MG63 (cell line): ENCODE results near the gene PYROXD2. TPM values are rescaled to one million over a fixed set of nuclear protein-coding genes. Genes with fewer than 3 reads are reported as not detected.
"Not testable (repeated sequence)": the region's sequence is repeated elsewhere in the genome, so short reads cannot be mapped to it uniquely, and the experiment has no call there.

Experiments
- DNase-seq: peaks from one replicate; pipeline ENCODE4 v3.0.0-alpha.2; 2020
- H3K27me3 ChIP-seq: fragments of 250-450 bp; sonication (Bioruptor Pico); 2 replicates; pipeline ENCODE4 v1.5.1; 2020; ENCODE audit warnings: mild to moderate bottlenecking, moderate library complexity
- H3K36me3 ChIP-seq: fragments of 250-450 bp; sonication (Bioruptor Pico); 2 replicates; pipeline ENCODE4 v1.5.1; 2020; ENCODE audit warnings: mild to moderate bottlenecking, moderate library complexity
- H3K4me3 ChIP-seq: fragments of 250-450 bp; sonication (Bioruptor Pico); 2 replicates; pipeline ENCODE4 v1.5.1; 2020; ENCODE audit warnings: mild to moderate bottlenecking, moderate library complexity
- H3K9me3 ChIP-seq: fragments of 250-450 bp; sonication (Bioruptor Pico); 2 replicates; pipeline ENCODE4 v1.5.1; 2020; ENCODE audit warnings: mild to moderate bottlenecking, moderate library complexity
- total RNA-seq: library from RNA; depleted of rRNA; stranded (reverse); fragments of >200 nt; shearing (Covaris generic); gene quantifications from 2 replicates; pipeline ENCODE4 v1.2.3, GENCODE V29; 2014; ENCODE audit warnings: low replicate concordance

The PYROXD2 gene
- total RNA-seq, 1 experiment from 2014 or later, result 1.8 TPM

DNA sequence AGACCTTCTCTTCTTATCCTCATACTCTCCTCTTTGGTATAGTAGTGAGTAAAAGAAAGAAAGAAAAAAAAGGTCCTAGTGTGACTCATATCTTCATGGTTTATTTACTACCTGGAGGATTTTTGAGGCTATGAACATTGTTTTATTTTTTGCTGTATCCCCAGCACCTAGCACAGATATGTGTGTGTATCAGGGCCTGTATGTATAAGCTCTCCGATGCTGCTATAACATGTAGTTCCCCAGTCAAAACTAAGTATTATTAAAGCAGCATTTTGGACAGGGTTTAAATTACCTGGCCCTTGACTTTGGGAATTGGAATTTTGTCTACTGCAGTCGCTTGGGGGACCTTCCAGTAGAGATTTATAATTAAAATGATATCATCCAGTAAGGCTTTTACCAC lies 46.3 kb downstream of the PYROXD2 start:
- no peaks in the 10 kb centered on the region for H3K27me3 ChIP-seq
- no peaks in the 10 kb centered on the region for H3K9me3 ChIP-seq
- no peak for DNase-seq
- no peaks in the 10 kb centered on the region for H3K36me3 ChIP-seq
- H3K4me3 ChIP-seq, result no peak overlapping the region

DNA sequence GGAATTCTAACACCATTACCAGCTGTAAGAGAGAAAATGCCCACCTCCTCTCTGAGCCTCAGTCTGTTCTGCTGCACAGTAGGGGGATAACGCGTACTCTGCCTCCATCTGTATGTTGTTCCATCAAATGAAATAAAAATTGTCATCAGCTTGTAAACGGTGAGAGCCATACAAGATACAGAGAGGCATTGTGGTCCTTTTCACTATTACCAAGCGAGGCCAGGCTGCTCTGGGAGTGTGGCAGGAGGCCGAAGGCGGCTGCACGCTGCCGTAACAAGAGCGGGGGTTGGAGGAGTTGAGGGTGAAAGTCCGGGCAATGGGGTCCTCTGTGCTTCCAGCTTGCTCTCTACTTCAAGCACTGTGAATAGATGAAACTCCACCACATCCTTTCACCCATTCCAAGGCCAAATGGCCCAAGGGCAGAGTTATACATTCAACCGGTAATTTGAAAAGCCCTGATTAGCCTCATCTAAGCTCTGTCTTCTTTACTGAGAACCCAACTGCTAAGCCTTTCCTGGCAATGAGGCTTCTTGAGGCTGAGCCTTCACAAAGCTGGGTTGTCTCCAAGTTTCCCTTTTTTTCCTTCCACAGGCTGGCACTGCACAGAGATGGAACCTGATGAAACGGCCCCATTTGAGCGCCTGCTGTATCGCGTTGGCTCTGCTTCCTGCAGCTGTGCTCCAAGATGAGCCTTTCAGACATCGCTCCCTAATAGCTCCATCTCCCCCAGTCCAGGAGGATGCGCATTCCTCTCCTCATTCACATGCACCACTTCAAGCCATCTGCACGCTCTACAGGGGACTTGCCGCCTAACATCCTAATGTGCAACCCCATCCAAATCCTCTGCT lies 47.2 kb downstream of the PYROXD2 start:
- H3K9me3 ChIP-seq, result no peaks in the 10 kb centered on the region
- peak; percentile 6 for DNase-seq
- H3K27me3 ChIP-seq, result no peaks in the 10 kb centered on the region
- no peaks in the 10 kb centered on the region for H3K36me3 ChIP-seq
- no peak overlapping the region for H3K4me3 ChIP-seq

DNA sequence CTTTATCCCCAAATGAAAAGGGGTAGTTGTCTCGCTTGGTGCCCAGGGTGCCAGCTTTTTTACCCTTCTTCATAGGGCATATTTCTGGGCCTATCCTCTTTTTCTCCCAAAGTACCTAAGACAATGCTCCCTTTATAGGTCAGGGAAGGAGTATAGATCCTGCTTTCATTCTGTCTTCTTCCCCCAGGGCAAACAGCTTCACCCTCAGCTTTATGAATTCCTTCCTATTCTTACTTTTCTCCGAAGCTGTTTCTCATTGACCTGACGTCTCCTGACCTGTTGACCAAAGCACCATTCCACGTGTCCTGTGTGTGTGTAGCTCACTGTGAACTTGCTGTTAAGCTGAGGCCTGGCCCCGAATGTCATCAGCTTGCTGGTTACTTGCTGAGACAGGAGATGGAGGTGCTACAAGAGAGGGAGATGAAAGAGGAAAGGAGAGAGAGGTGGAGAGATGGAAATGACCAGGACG lies 48.9 kb downstream of the PYROXD2 start:
- Histone ChIP-seq H3K4me3 (no peak overlapping the region), H3K27me3 (no peaks in the 10 kb centered on the region), H3K36me3 (no peaks in the 10 kb centered on the region), H3K9me3 (no peaks in the 10 kb centered on the region)
- DNase-seq, result no peak

DNA sequence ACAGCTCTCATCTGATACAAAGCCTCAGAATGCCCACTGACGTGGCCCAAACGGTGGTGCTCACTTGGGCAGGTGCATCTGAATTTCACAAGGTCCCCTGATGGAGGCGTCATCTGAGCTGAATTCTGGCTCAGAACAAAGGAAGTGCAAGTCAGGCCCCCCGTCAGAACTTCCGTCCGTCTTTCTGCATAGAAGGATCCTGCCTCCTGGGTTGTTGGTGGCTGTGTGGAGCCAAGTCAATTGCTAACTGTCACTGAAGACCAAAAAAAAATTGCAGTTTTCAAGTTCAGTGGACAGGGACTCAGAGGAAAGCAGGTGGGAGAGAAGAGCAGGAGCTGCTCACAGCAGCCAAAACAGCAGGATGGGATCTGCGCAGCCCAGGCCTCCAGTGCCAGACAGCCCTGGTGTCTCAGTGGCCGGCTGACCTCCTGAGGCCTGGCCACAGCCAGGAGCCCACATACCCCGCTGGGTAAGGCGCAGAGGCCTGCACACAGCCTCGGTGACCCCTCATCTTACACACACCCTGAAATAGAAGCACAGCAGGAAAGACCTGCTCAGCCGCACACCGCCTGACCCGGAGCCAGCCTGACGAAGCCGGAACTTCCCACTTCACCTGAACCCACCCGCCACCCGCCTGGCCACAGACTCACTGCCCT lies 49.4 kb downstream of the PYROXD2 start:
- no peaks in the 10 kb centered on the region for H3K27me3 ChIP-seq
- H3K9me3 ChIP-seq, result no peaks in the 10 kb centered on the region
- no peak overlapping the region for H3K4me3 ChIP-seq
- no peaks in the 10 kb centered on the region for H3K36me3 ChIP-seq
- DNase-seq, result no peak

DNA sequence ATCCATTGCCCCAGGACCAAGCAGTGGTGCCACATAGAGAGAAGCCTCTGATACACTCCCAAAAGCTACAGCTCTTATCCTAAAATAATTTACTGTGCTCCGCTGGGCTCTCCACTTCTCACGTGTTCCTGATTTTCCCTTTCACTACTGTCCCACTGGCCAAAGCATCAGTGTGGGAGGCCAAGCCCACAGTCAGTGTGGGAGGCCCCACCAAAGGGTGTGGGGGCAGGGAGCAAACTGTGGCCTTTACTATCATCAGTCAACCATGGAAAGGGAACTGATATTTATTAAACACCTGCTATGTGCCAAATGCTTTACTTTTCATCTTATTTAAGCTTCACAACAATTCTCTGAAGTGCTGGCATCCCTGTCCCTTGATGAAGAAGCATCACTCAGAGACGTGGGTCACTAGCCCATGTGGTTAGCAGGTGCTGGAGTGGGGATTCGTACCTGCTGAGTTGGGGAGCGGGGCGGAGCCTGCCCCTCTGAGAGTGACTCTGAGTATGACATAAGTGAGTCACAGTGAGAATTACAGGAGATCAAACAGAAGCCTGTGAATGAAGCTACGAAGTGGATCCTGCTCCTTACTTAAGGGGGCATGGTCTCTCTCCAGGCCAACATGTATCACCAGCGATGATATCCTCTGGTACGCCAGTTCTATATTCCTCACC lies 50.4 kb downstream of the PYROXD2 start:
- H3K9me3 ChIP-seq, result no peaks in the 10 kb centered on the region
- no peaks in the 10 kb centered on the region for H3K36me3 ChIP-seq
- no peak for DNase-seq
- H3K4me3 ChIP-seq, result no peak overlapping the region
- no peaks in the 10 kb centered on the region for H3K27me3 ChIP-seq

DNA sequence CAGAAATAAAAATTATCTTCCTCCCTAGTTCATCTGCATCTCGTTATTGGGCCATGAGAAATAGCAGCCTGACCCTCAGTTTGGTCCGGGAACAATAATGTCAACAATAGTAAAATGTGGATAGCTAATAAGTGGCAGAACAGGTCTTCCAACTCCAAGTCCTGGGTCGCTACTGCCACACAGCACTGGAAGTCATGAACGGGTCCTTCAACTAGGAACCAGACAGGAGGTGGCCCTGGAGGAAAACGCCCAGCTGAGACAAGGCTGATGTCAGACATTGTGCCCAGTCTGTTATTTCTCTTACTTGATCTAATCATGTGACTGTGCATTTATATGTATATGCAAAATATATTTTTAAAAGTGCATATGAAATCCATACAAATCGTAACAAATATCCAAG lies 51.8 kb downstream of the PYROXD2 start:
- H3K36me3 ChIP-seq, result no peaks in the 10 kb centered on the region
- no peaks in the 10 kb centered on the region for H3K27me3 ChIP-seq
- no peak for DNase-seq
- H3K4me3 ChIP-seq, result no peak overlapping the region
- H3K9me3 ChIP-seq, result no peaks in the 10 kb centered on the region

DNA sequence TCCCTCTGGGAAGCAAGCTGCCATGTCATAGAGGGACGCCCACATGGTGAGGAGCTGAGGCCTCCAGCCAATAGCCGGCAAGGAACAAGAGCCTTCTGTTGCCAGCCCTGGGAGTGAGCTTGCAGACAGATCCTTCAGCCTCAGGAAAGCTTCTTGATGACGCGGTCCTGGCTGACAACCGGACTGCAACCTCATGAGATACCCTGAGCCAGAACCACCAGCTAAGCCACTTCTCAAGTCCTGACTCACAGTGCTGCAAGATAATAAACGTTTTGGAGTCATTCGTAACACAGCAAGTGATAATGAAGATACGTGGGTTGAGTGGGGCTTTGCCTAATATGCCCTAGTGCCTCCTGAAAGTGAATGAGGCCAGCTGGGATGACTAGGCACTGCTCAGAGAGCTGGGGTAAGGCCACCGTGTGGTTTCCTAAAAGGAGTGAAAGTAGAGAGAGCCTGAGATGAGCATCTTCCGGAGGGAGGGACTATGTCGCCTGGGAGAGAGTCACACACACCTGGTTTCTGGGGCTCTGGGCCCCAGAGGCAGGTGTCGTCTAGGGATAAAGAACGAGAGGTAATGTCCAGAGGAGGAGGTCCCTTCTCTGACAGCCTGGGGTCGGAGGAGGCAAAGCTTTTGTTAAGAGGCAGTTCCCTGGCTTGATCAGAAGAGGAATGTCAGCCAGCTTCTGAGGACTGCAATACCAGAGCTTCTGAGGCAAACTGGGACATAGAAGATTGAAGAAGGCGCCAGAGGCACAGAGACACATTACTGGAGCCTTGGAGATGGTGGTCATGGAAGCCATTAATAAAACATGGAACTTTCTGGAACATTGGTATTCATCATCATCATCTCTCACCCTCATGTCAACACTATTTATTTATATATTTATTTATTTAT lies 53.6 kb downstream of the PYROXD2 start:
- H3K36me3 ChIP-seq, result no peaks in the 10 kb centered on the region
- H3K9me3 ChIP-seq, result no peaks in the 10 kb centered on the region
- 0 out of 2 replicates have a peak overlapping the region, but pooled peaks have one; percentile 11 for H3K4me3 ChIP-seq
- DNase-seq, result peak; percentile 99
- no peaks in the 10 kb centered on the region for H3K27me3 ChIP-seq

DNA sequence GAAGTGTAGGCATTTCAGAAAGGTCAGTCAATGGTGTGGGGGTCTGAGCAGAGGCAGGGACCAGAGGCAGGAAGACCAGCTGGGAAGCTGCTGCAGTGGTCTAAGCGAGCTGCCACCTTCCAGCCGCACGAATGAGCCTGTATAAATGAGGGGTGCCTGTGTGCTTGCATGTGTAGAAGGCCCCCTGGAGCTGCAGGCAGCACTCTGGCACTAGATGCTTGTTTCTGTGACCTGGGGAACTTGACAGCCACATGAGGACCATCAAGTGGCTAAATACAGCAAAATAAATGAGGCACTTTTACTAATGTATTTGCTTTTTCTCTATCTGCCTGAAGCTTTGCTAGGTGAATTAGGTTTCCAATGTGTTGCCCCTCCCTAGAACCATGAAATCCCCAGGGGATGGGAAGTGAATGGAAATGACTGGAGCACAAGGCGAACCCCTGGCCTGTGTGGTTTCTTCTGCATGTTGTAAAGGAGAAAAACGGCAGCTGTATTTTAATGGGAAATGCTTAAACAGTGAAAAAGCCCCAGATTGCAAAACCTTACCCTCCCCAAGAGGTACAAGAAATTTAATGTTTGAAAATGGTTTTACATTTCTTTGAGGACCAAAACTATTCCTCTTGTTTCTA lies 57.7 kb downstream of the PYROXD2 start:
- Histone ChIP-seq H3K4me3 (no peak overlapping the region), H3K9me3 (no peaks in the 10 kb centered on the region), H3K27me3 (no peaks in the 10 kb centered on the region), H3K36me3 (no peaks in the 10 kb centered on the region)
- DNase-seq, result no peak

DNA sequence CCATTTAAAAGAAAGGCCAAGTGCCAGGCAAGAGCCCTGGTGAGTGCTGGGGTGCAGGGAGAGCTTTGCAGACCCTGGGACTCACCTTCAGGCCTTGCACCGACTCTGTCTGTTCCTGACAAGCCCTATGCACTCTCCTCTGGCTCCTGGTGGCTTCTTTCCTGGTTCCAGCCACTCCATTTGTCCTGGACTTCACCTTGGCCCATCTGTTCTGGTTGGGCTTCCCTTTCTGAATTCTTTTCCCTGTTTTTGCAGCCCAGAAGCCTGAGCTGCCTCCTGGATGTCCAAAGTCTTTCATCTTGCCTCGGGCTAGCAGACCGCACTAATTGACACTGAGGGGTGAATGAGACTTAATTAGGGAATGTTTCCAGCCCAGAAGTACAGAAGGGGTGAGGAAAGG lies 60.5 kb downstream of the PYROXD2 start:
- H3K9me3 ChIP-seq, result no peaks in the 10 kb centered on the region
- DNase-seq, result no peak
- H3K27me3 ChIP-seq, result no peaks in the 10 kb centered on the region
- H3K4me3 ChIP-seq, result no peak overlapping the region
- no peaks in the 10 kb centered on the region for H3K36me3 ChIP-seq

DNA sequence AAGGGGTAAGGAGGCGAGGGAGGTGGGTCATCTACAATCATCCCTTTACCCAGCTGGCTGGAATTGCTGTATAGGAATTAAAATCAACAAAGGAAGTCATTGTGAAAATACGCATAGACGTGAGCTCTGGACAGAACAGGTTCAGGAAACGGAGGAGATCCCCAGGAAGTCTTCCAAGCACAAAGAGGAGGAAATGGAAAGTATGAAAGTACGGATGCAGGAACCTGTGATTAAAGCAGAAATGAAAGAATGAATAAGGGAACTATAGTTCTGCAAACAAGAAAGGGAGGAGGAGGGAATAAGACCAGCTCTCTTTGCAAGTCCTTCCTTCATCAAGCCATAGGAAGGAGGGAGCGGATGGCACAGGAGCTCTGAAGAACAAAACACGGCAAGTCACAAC lies 61.8 kb downstream of the PYROXD2 start:
- no peaks in the 10 kb centered on the region for H3K27me3 ChIP-seq

DNA sequence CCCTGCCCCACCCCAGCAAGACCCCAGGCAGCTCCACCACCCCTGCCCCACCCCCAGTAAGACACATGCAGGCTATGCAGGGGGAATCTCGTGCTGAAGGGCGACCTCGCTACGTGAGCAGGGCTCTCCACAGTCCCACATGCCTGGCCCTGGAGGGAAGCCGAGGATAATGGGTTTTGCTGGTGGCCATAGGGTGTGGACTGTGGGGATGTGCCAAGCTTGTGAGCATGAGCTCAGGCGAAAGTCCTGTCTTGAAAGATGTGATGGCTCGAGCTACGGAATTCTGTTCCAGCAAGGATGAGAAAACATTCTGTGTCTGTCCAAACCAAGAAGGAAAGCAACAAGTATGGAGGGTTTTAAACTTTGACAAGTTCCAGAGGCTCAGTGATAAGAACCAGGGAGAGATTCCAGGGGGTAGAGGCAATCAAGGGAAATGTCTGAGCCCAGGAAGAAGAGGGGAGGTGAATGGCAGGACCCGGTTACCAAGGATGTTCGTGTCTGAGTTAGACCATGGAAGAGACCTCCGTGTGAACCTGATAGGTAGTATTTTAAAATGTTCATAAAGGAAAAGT lies 63.1 kb downstream of the PYROXD2 start:
- Histone ChIP-seq H3K9me3 (peaks cover 5% of the 10 kb centered on the region), H3K27me3 (no peaks in the 10 kb centered on the region), H3K4me3 (no peak overlapping the region), H3K36me3 (no peaks in the 10 kb centered on the region)
- DNase-seq, result peak; percentile 37

More for the DNA sequence above, 61.8 kb downstream of the PYROXD2 start:
- no peaks in the 10 kb centered on the region for H3K36me3 ChIP-seq
- H3K9me3 ChIP-seq, result no peaks in the 10 kb centered on the region
- no peak for DNase-seq
- no peak overlapping the region for H3K4me3 ChIP-seq

DNA sequence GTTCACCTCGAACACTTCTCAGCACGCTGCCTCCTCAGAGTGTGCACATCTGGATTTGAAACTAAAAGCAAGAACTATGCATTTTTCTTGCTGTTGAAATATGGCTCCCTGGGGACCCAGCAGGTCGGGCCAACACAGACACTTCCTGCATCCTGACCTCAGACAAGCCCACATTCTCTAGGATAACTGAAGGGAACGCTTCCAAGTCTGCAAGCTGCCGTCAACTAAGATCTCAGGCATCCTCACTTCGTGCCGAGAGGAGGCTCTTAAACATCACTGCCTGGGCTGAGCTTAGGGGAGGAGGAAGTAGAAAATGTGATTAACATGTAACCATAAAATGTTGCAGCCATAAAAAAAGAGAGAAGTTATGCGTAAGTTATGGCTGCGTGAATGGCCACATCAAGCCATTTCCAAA lies 65.5 kb downstream of the PYROXD2 start:
- no peaks in the 10 kb centered on the region for H3K27me3 ChIP-seq
- no peak overlapping the region for H3K4me3 ChIP-seq
- no peaks in the 10 kb centered on the region for H3K36me3 ChIP-seq
- H3K9me3 ChIP-seq, result peaks cover 11% of the 10 kb centered on the region
- peak; percentile 95 for DNase-seq

DNA sequence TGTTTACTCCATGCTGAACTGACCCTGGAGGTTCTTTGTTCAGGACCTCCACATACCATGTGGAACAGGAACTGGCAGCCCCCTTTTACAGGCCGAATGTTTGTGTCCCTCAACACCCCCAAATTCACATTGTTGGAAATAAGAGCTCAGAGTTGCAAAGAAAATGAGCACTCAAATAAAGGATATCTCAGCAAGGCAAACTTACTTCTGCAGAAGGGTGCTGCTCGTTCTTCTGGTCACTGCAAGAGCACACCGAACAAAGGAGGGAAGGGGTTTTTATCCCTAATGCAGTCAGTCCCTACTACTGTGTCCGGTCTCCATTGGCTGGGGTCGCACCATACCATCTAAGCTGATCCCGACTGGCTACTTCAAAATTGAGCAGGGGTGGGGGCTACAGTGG lies 68.1 kb downstream of the PYROXD2 start:
- no peak for DNase-seq
- Histone ChIP-seq H3K4me3 (no peak overlapping the region), H3K27me3 (no peaks in the 10 kb centered on the region), H3K36me3 (no peaks in the 10 kb centered on the region), H3K9me3 (peaks cover 11% of the 10 kb centered on the region)

DNA sequence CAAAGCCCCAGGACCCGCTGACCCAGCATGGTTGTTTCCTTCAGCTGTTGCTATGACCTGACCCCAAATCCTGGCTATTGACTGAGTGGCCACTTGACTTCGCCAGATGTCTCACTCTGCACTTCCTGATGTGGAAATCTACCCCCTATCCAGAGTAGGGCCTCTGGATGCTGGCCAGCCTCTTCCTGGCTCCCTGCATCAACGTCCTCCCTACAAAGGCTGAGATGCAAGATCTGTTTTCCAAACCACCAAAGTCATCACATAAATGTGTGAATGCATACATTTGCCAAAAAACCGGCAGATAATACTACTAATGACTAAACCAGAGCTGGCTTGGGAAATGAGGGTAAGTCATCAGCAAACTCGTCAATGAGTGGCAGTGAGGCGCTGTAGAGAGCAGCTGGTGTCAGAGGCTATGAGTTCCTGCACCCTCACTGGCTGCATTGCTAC lies 70.4 kb downstream of the PYROXD2 start:
- peak; percentile 96 for DNase-seq
- H3K36me3 ChIP-seq, result no peaks in the 10 kb centered on the region
- H3K27me3 ChIP-seq, result no peaks in the 10 kb centered on the region
- H3K4me3 ChIP-seq, result no peak overlapping the region
- peaks cover 11% of the 10 kb centered on the region for H3K9me3 ChIP-seq

DNA sequence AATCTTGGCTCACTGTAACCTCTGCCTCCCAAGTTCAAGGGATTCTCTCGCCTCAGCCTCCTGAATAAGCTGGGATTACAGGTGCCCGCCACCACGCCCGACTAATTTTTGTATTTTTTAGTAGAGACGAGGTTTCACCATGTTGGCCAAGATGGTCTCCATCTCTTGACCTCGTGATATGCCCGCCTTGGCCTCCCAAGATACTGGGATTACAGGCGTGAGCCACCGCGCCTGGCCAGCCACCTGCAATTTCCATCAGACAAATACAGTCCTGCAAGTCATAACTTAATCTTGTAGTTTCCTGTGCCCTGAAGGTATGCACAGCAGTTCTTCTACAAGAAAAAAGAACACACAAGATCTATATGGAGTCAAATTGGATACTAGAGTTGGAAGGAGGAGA lies 73.3 kb downstream of the PYROXD2 start:
- H3K36me3 ChIP-seq, DNase-seq, H3K4me3 ChIP-seq, H3K9me3 ChIP-seq, H3K27me3 ChIP-seq: not testable (repeated sequence)

DNA sequence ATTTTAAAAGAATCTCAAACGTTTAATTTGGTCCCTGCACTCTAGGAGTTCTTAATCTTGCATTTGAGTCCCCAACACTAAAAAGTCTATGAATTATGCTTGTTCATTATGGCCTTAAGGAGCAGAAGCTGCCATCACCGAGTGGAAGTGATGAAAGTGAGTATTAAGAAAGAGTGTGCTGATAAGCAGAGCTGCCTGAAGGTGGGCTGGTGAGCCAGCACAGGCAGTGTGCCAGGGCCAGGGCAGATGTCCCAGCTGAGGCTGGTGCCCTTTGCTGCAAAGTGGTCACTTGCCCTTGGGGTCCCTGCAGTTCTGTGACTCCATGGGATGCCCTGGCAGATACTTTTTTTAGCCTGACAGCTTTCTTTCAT lies 74.1 kb downstream of the PYROXD2 start:
- Histone ChIP-seq H3K36me3 (no peaks in the 10 kb centered on the region), H3K4me3 (no peak overlapping the region), H3K27me3 (no peaks in the 10 kb centered on the region), H3K9me3 (no peaks in the 10 kb centered on the region)
- no peak for DNase-seq
